ENCODE measurements around the gene DDX39A.
"Not testable (repeated sequence)": the region's sequence is repeated elsewhere in the genome, so short reads cannot be mapped to it uniquely, and the experiment has no call there.

The DDX39A gene

DNA sequence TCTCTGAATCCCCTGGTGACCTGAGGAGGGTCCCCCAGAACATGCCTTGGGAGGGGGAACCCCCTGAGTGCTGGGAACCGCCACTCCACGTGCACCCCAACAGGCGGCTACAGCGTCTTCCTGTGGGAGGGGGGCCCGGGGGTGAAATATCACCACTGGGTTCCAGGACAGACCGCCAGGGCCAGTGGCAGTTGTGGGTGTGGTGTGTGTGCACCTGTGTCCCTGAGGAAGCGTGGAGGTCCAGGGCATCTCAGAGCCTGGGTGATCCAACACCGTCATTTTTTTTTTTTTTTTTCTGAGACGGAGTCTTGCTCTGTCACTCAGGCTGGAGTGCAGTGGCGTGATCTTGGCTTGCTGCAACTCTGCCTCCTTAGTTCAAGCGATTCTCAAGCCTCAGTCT lies 33.6 kb downstream of the DDX39A start:
- DNase-seq (ENCODE audit: low spot score), result no peak

DNA sequence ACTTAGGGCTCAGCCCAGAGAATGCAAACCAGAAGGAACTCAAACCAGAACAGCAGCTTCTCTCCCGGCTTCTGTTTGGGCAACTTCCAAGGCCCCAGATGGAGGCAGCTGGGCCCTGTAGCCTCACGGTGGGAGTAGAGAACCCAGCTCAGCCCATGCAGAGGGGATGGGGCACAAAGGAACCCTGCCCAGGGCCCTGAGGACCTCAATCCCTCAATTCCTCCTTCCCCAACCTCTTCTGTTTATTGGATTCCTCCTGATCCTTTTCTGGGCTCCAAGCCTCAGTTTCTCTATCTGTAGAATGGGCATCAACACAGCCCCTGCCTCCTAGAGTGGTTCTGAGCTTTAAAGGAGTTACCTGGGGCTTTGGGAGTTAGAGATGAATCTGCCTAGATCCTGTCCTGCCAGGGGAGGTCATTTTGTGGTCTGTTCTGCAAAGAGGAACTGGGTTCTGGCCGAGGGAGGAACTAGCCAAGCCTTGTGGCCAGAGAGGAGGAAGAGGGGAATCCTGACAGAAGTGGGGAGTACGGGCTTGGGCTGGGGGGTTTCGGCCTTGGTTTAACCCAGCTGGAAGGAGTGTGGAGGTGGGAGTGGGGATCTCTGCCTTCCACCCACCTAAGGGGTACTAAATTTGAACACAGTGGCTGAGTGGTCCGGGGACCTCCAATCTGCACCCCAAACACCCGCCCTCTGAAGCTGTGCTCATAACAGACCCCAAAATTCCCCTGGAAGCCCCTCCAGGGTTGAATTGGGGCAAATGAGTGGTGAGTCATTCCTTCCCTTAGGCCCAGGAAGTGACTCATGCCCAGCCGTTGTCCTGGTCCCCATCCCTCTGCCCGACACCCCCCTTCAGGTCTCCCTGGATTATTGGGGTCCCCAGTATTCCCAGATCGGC lies 35.2 kb downstream of the DDX39A start:
- DNase-seq (ENCODE audit: low spot score), result no peak

DNA sequence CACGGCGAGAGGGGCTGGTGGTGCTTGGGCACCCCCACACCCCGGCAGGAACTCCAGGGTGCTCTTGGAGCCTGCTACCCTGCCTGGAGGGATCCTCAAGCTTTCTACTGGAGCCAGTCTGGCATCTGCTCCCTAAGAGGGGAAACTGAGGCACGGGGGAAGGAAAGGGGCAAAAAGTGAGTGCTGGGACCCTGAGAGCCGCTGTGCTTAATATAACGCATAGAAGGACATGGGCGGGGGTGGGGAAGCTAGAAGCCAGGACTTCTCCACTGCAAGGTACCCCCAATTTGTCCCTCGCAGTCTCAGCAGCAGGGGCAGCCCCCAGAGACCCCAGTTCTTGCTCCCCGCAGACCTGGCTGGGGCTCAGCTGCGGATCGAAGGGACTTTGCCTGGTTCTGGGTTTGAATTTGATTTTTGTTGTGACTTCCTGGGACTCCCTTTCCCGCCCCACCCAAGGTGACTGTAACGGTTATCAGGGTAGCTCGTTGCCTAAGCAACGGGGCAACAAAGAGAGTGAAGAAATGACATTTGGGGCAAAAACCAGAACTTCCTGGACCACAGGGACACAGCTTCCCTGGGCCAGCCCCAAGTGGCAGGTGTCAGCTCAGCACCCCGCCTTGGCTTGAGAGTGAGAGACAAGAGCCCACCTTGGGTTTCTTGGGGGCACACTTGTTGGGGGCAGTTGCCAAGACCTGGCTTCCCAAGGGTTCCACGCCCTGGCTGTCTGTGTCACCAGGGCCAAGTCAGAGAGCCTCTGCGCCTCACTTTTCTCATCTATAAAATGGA lies 37.3 kb downstream of the DDX39A start:
- no peak for DNase-seq (ENCODE audit: low spot score)

DNA sequence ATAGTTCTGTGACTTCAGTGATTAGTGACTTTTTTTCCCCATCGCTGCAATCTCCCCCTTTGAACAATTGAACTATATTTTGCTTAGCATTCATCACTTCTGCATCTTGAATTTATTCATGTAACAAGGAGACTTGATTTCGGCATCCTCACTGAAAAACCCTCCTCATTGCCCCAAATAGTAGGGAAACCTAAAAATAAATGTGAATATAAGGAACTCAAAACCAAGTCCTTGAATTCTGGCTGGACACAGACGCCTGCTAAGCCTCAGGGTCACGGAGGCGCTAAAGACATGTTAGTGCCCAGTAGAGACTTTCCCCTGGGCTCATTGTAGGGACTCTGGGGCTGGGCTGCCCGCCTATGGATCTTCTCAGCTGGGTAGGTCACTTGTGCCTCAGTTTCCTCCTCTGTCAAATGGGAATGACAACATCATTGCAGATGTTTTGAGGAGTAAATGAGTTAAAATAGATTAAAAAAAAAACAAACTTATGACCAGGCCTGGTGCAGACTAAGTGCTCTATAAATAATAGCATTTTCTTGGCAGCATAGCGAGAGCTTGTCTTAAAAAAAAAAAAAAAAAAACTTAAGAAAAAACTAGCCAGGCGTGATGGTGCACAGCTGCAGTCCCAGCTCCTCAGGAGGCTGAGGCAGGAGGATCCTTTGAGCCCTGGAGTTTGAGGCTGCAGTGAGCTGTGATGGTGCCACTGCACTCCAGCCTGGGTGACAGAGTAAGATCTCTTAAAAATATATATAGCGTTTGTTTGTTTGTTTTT lies 39.7 kb downstream of the DDX39A start:
- no peak for DNase-seq (ENCODE audit: low spot score)

DNA sequence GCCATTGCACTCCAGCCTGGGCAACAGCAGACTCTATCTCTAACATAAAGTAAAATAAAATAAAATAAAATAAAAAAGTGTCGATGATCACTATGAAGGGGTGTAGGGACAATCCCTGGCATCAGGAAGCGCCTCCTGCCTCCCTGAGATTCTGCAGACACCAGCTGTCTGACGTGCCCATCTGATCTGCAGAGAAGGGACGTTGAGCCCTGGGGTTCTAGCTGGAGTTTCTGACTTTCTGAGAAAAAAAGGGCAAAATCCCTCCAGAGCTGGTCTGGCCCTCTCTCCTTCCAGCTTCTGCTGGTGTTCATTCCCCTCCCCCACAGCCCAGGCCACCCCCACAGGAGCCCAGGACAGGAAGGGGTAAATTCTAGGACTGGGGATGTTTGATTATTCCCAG lies 40.3 kb downstream of the DDX39A start:
- no peak for DNase-seq (ENCODE audit: low spot score)

DNA sequence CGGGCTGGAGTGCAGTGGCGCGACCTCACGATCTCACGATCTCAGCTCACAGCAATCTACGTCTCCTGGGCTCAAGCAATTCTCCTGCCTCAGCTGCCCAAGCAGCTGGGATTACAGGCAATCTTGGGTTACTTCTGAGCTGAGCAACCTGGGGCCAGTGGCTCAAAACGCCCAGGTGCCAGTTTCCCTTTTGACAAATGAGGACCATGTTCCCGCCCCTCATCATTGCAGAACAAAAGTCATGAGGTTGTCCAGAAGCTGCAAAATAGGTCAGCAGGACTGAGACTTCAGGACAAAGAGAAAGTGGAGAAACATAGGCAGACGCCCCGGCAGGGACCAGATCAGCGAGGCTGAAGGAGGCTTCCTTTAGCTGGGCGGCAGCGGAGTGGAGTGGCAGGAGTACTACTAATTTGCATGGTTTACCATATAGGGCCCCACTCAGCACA lies 41.2 kb downstream of the DDX39A start:
- DNase-seq (ENCODE audit: low spot score), result no peak

DNA sequence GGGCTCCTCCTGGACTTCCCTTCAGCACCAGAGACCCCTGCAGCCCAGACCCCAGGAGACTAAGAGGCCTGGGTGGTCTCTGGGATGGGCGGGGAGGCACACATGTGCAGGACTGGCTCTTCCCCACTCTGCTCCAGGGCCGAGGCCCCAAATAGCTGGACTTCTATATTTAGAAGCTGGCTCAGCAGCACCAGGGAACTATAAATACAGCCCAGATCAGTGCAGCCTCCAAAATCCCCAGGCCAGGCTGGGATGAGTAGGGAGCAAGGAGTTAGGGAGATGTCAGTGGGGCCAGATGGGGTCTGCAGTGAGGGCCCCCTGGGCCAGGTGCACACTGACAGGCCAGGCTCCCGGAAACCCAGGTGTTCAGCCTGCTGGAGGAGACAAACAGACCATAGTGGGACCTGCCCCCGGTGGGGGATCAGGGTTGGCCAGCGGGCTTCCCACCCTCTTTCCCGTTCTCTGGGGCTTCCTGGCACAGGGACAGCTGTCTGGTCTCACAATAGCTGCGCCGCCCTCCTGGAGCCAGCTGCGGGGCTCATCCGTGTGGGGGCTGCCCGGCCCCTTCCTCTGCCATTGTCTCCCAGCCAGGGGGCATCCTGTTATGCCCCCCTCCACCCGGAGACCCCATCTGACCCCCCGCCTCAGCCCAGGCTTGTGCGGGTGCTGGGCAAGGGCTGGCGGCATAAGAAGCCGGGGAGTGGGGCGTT lies 43.4 kb downstream of the DDX39A start:
- DNase-seq (ENCODE audit: low spot score), result peak; percentile 36

DNA sequence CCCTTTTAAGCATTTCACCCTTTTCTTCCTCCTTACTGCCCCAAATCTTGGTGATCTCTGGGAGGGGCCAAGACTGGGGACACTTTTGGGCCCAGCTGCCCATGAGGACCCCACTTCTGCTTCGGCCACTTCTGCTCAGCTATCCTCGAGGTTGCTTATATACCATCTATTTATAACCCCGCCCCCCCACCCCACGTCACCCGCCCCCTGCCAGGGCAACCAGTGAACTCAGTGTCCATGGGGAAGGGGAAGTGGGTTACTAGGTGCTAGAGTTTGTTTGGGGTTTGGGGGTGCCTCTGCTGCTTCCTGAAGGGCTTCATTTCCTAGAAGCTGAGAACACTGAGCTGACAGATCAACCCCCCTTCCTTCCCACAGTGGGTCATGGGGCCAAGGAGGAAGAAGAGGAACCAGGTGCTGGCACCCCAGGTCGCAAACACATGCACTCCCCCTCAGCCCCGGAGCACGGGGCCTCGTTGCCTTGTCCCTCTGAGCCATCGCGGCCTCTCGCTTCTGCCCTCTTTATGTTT lies 44.0 kb downstream of the DDX39A start:
- DNase-seq (ENCODE audit: low spot score), result no peak

DNA sequence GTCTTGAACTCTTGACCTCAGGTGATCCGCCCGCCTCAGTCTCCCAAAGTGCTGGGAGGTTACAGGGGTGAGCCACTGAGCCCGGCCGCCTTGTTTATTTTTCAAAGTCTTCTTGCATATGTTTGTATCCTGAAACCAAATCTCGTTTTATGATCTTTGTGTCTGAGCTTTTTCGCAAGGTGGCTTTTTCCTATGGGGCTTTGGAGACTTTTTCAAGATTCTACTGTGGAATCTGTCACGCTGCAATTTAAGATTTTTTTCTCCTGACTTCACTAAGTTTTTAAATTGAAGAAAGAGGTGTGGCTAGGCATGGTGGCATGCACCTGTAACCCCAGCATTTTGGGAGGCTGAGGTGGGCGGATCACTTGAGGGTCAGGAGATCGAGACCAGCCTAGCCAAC lies 44.8 kb downstream of the DDX39A start:
- not testable (repeated sequence) for DNase-seq (ENCODE audit: low spot score)

DNA sequence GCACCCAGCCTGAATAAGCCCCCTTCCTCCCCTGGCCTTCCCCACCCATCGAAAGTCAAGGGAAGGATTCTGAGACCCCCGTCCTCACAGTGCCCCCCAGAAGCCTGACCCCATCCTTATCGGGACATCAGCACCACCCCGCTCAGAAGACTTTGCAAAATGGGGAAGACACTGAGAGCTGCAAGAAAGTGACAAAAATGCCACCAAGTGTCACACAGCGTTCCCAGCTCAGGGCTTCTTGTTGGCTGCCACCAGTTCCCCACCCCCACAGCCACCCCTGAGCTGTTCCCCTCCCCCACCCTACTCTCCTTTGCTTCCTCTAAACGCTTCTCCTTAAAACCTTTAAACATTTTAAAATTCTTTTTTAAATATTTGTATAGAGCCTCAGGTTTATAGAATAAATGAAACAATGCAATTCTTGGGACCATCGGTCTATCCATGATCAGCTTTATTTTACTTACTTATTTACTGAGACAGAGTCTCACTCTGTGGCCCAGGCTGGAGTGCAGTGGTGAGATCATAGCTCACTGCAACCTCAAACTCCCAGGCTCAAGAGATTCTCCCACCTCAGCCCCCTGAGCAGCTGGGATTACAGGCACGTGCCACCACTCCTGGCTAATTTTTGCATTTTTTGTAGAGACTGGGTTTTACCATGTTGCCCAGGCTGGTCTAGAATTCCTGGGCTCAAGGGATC lies 46.6 kb downstream of the DDX39A start:
- DNase-seq (ENCODE audit: low spot score), result not testable (repeated sequence)

DNA sequence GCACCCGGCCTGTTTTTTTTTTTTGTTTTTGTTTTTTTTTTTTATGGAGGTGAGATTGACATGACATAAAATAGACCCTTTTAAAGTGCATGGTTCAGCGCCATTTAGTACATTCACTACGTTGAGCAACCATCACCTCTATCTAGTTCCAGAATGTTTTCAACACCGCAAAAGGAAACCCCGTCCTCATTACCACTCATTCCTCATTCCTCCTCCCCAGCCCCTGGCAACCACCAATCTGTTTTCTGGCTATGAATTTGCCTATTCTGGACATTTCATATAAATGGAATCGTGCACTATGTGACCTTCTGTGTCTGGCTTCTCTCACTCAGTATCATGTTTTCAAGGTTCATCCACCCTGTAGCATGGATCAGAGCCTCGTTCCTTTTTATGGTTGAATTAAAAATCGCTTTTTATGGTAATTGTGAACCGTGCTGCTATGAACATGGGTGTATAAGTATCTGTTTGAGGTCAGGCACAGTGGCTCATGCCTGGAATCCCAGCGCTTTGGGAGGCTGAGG lies 47.8 kb downstream of the DDX39A start:
- DNase-seq (ENCODE audit: low spot score), result no peak

DNA sequence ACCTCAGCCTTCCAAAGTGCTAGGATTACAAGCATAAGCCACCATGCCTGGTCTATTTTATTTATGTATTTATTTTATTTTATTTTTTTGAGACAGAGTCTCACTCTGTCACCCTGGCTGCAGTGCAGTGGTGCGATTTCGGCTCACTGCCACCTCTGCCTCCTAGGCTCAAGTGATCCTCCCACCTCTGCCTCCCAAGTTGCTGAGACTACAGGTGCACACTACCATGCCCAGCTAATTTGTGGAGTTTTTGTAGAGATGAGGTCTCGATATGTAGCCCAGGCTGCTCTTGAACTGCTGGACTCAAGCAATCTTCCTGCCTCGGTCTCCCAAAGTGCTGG lies 48.2 kb downstream of the DDX39A start:
- no peak for DNase-seq (ENCODE audit: low spot score)

DNA sequence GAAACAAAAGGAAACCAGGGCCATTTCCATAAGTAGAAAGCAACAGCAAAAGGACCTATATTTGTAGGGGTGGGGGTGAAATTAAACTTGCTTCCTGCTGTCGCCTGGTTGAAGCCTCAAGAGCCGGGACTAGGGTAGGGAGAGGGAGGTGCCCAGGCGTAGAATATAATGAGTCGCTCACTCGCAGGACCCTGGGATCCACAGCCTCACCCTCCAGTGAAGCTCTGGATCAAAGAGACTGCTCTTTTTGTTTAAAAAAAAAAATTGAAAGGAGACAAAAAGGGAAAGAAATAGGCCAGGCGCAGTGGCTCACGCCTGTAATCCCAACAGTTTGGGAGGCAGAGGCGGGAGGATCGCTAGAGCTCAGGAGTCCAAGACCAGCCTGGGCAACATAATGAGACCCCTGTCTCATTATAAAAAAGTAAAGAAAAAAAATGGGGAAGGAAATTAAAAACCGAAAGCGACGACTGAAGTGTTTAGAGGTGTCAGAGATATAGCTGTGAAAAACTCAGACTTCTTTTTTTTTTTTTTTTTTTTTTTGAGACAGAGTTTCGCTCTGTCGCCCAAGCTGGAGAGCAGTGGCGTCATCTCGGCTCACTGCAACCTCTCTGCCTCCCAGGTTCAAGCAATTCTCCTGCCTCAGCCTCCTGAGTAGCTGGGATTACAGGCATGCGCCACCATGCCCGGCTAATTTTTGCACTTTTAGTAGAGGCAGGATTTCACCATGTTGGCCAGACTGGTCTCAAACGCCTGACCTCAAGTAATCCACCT lies 48.8 kb downstream of the DDX39A start:
- no peak for DNase-seq (ENCODE audit: low spot score)

DNA sequence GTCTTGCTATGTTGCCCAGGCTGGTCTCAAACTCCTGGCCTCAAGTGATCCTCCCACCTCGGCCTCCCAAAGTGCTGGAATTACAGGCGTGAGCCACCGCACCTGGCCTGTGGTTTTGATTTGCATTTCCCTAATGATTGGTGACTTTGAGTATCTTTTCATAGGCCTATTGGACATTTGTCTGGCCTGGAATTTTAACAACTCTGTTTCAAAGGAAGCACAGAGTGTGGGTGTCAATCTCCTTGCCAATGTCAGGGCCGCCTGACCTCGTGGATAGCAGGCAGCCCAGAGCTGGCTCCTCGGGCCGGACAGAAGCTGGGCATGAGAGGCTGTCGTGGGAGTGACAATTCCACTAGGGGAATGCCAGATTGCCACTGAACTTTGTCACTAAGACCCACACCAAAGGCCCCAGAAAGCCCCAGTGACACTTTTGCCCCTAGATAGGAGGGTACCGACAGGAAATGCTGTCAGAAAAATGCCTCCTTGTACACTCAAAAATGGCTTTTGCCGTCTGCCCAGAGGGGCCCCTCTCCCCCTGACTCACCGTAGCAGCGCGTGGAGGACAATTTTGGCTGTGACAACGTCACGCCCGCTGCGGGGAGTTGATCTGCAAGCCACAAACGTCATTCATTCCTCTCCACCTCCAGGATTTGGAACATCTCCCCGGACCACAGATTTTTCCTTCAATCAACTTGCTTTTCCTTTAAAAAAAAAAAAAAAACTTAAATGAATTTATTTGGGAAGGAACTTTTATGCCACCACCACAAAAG lies 49.6 kb downstream of the DDX39A start:
- DNase-seq (ENCODE audit: low spot score), result no peak

DNA sequence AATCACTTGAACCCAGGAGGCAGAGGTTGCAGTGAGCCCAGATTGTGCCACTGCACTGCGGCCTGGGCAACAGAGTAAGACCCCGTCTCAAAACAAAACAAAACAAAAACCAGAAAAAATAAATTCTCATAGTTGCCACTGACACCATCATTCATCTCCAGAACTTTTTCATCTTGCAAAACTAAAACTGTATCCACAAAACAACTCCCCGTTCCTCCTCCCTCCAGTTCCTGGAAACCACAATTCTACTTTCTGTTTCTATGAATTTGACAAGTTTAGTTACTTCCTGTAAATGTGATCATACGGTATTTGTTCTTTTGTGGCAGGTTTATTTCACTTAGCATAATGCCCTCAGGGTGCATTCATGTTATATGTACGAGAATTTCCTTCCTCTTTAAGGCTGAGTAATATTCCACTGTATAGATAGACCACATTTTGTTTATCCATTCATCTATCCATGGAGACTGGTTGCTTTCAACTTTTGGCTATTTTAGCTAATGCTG lies 51.1 kb downstream of the DDX39A start:
- DNase-seq (ENCODE audit: low spot score), result no peak

DNA sequence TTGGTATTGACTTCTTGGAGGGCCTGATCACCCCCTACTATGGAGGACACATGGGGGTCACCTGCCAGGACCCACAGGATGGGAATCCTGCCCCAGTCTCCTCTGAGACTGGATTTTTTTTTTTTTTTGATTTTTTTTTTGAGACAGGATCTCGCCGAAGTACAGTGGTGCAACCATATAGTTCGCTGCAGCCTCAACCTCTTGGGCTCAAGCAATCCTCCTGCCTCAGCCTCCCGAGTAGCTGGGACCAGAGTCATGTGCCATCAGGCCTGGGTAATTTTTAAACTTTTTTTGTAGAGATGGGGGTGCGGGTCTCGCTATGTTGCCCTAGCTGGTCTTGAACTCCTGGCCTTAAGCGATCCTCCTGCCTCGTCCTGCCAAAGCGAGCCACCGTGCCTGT lies 52.1 kb downstream of the DDX39A start:
- DNase-seq (ENCODE audit: low spot score), result no peak

DNA sequence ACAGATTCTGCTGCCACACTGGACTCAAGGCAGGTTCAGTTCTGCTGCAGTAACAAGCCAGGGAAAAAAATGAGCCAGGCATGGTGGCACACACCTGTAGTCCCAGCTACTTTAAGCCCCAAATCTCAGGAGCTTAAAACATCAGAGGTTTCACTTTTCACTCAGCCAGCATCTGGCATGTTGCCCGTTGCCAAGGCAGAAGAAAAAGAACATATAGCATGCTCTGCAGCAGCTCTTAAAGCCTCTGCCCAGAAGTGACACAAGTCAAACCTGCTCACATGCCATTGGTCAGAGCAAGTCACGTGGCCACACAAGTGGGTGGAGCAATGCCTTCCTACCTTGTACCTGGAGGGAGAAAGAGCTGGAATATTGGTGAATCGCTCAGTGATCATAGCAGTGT lies 52.6 kb downstream of the DDX39A start:
- no peak for DNase-seq (ENCODE audit: low spot score)

DNA sequence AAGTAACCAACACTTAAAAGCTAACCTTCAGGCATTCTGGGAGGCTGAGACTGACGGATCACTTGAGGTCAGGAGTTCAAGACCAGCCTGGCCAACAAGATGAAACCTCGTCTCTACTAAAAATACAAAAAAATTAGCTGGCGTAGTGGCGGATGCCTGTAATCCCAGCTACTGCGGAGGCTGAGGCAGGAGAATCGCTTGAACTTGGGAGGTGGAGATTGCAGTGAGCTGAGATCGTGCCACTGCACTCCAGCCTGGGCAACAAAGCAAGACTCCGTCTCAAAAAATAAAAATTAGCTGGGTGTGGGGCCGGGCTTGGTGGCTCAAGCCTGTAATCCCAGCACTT lies 55.1 kb downstream of the DDX39A start:
- DNase-seq (ENCODE audit: low spot score), result not testable (repeated sequence)

Measured in kidney capillary endothelial cell (primary cell).